NCI-H2196 (cell line): Measurements from ENCODE around the gene FOXL3.
A peak's percentile ranks its signal among the peaks of the same experiment; 100 is the strongest.
"Not testable (repeated sequence)": the region's sequence is repeated elsewhere in the genome, so short reads cannot be mapped to it uniquely, and the experiment has no call there.

Source experiments
- DNase-seq: peaks from one replicate; lab custom pipeline; 2025; ENCODE audit not compliant: unreplicated experiment; lab: John Stamatoyannopoulos, UW

Gene FOXL3

GRCh38 chr7:254337-255037 lies 35.5 kb upstream of the FOXL3 start:
- DNase-seq: no peak

- no peak for DNase-seq
Measured at GRCh38 chr7:255038-255435, 34.9 kb upstream of the FOXL3 start.

- DNase-seq: no peak
Measured at GRCh38 chr7:255721-256361, 34.1 kb upstream of the FOXL3 start.

- DNase-seq: no peak
Measured at GRCh38 chr7:256461-256940, 33.5 kb upstream of the FOXL3 start.

GRCh38 chr7:256981-257646 lies 32.9 kb upstream of the FOXL3 start:
- DNase-seq: no peak

GRCh38 chr7:257647-257992 lies 32.4 kb upstream of the FOXL3 start:
- DNase-seq: no peak

GRCh38 chr7:258476-259190 lies 31.3 kb upstream of the FOXL3 start:
- no peak for DNase-seq

- no peak for DNase-seq
Measured at GRCh38 chr7:259191-259505, 30.8 kb upstream of the FOXL3 start.

- no peak for DNase-seq
Measured at GRCh38 chr7:259751-260405, 30.1 kb upstream of the FOXL3 start.

GRCh38 chr7:260441-261281 lies 29.3 kb upstream of the FOXL3 start:
- DNase-seq: no peak

- no peak for DNase-seq
Measured at GRCh38 chr7:261341-262250, 28.4 kb upstream of the FOXL3 start.

GRCh38 chr7:262251-262572 lies 27.8 kb upstream of the FOXL3 start:
- DNase-seq: no peak

- DNase-seq: not testable (repeated sequence)
Measured at GRCh38 chr7:262631-263311, 27.2 kb upstream of the FOXL3 start.

- not testable (repeated sequence) for DNase-seq
Measured at GRCh38 chr7:263483-264351, 26.3 kb upstream of the FOXL3 start.

- peak; percentile 53 for DNase-seq
Measured at GRCh38 chr7:264541-265191, 25.3 kb upstream of the FOXL3 start.

- DNase-seq: no peak
Measured at GRCh38 chr7:265192-265997, 24.6 kb upstream of the FOXL3 start.
